HepG2 (cell line): ENCODE data around the gene GCC1. TPM values are rescaled to one million over a fixed set of nuclear protein-coding genes. Genes with fewer than 3 reads are reported as not detected.

Source experiments
- ARHGAP35 ChIP-seq: sonication (generic); formaldehyde crosslinking; IDR thresholded peaks from 2 replicates; pipeline ENCODE4 v1.9.0; 2022; ENCODE audit warnings: mild to moderate bottlenecking, inconsistent platforms, moderate library complexity, missing genetic modification reagents, borderline replicate concordance
- KIAA2018 ChIP-seq: sonication (generic); formaldehyde crosslinking; IDR thresholded peaks from 2 replicates; pipeline ENCODE4 v1.5.0; 2020; ENCODE audit warnings: mild to moderate bottlenecking, missing genetic modification reagents, borderline replicate concordance
- KLF12 ChIP-seq: sonication (generic); formaldehyde crosslinking; IDR thresholded peaks from 2 replicates; pipeline ENCODE4 v1.4.0; 2020; ENCODE audit warnings: missing genetic modification reagents, borderline replicate concordance
- MTF1 ChIP-seq: sonication (generic); formaldehyde crosslinking; IDR thresholded peaks from 2 replicates; pipeline ENCODE4 v1.5.0; 2020; ENCODE audit warnings: missing genetic modification reagents
- PRDM4 ChIP-seq: sonication (generic); formaldehyde crosslinking; IDR thresholded peaks from 2 replicates; pipeline ENCODE4 v1.9.0; 2021; ENCODE audit warnings: missing genetic modification reagents, borderline replicate concordance
- SUZ12 ChIP-seq: fragments of 150-350 bp; IDR thresholded peaks from 2 replicates; pipeline ENCODE4 v1.6.1; 2014; ENCODE audit warnings: low read depth, low read length
- ZBTB7A ChIP-seq: sonication (generic); formaldehyde crosslinking; IDR thresholded peaks from 2 replicates; pipeline ENCODE4 v1.8.0; 2022; ENCODE audit warnings: mild to moderate bottlenecking, missing genetic modification reagents
- ZNF317 ChIP-seq: sonication (generic); formaldehyde crosslinking; IDR thresholded peaks from 2 replicates; pipeline ENCODE4 v1.5.0; 2020; ENCODE audit warnings: mild to moderate bottlenecking, missing genetic modification reagents
- polyA plus RNA-seq, 8 experiments: library from polyadenylated mRNA; depleted of rRNA in 3 of 8; stranded (reverse) in 7 of 8; unstranded in 1 of 8; fragments of >200 nt; fragmentation: Illumina TruSeq in 4 of 8; extraction: Trizol in 4 of 8; gene quantifications; 2 replicates each; pipeline versions ENCODE4 v1.2.1 to v1.2.3, GENCODE V29; 2011 to 2016; ENCODE audit warnings: low read depth in 4 of 8, missing spikeins in 1 of 8, mixed read lengths in 1 of 8; ENCODE audit not compliant: insufficient read depth in 1 of 8
- total RNA-seq, 5 experiments: library from RNA; depleted of rRNA; stranded (reverse); fragments of >200 nt; fragmentation: Illumina TruSeq; extraction: Trizol; gene quantifications; 2 replicates each; pipeline ENCODE4 v1.2.3, GENCODE V29; 2016; ENCODE audit warnings: low read depth in 1 of 5

The GCC1 gene
- total and polyA plus RNA-seq, 2 of the 13 experiments (the other 11 are each of a cell fraction or from before 2014, with no cell fraction given), result 2.5 to 15.3 TPM

- TF ChIP-seq KIAA2018 (CRISPR knock-in tag) (no peak), ARHGAP35 (no peak), ZBTB7A (CRISPR knock-in tag) (0 out of 2 replicates have a peak, but pooled peaks have one; percentile 14), SUZ12 (no peak), ZNF317 (CRISPR knock-in tag) (peak; percentile 86), PRDM4 (CRISPR knock-in tag) (no peak), MTF1 (CRISPR knock-in tag) (no peak), KLF12 (peak; percentile 56; the same call in 1 of the 2 replicates)
Measured at GRCh38 chr7:127585044-127585953, at the start of gene GCC1 (continued).
